AG09309 (cell line): ENCODE results near the gene CRHR2.

Experiments used
- DNase-seq: peaks from one replicate; pipeline ENCODE4 v3.0.0-alpha.2; 2010; ENCODE audit warnings: low read depth
- H3K4me3 ChIP-seq: 2 replicates; pipeline ENCODE4 v1.5.1; 2011; ENCODE audit warnings: mild to moderate bottlenecking, low read depth, low read length, moderate library complexity; ENCODE audit not compliant: control insufficient read depth
- TF ChIP-seq, protein P1 (sequence below): IDR thresholded peaks from 2 replicates; pipeline ENCODE4 v1.5.1; 2011; ENCODE audit warnings: mild to moderate bottlenecking, low read depth, low read length, inconsistent platforms; ENCODE audit not compliant: insufficient read depth, control insufficient read depth; ENCODE audit errors: missing control alignments

CRHR2 gene

DNA sequence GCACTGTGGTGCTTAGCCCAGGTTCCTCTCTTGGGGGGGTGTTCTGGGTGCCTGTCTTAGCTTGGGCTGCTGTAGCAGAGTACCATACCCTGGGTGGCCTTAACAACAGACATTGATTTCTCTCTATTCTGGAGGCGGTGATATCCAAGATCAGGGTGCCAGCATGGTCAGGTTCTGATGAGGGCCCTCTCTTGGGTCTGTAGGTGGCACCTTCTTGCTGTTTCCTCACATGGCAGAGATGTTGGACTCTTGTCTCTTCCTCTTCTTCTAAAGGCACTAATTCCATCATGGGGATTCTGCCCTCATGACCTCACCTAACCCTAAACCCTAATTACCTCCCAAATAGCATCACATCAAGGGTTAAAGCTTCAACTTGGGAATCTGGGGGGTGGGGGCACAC lies 19.9 kb upstream of the CRHR2 start:
- TF ChIP-seq, protein P1, sequence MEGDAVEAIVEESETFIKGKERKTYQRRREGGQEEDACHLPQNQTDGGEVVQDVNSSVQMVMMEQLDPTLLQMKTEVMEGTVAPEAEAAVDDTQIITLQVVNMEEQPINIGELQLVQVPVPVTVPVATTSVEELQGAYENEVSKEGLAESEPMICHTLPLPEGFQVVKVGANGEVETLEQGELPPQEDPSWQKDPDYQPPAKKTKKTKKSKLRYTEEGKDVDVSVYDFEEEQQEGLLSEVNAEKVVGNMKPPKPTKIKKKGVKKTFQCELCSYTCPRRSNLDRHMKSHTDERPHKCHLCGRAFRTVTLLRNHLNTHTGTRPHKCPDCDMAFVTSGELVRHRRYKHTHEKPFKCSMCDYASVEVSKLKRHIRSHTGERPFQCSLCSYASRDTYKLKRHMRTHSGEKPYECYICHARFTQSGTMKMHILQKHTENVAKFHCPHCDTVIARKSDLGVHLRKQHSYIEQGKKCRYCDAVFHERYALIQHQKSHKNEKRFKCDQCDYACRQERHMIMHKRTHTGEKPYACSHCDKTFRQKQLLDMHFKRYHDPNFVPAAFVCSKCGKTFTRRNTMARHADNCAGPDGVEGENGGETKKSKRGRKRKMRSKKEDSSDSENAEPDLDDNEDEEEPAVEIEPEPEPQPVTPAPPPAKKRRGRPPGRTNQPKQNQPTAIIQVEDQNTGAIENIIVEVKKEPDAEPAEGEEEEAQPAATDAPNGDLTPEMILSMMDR = peak; percentile 7
- no peak for DNase-seq
- no peak overlapping the region for H3K4me3 ChIP-seq

DNA sequence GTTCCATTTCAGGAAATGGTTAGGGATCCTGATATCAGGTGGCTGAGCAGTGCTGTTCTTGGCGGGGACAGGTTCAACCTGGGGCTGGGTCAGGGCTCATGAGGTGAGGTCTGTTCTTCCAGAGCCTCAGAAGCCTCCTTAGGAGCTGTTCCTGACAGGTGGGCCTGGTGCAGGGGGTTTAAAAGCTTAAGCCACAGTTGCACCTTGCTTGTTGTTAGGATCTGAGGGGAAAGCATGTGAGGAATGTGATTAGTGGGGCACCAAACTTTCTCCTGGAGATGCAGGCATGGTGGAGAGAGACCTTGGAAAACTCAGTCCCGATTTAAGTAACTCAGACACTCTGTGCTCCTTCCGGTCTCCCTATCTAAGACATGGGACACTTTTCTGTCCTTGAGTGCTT lies 18.7 kb upstream of the CRHR2 start:
- H3K4me3 ChIP-seq = no peak overlapping the region
- DNase-seq = no peak
- TF ChIP-seq, protein P1 = no peak

DNA sequence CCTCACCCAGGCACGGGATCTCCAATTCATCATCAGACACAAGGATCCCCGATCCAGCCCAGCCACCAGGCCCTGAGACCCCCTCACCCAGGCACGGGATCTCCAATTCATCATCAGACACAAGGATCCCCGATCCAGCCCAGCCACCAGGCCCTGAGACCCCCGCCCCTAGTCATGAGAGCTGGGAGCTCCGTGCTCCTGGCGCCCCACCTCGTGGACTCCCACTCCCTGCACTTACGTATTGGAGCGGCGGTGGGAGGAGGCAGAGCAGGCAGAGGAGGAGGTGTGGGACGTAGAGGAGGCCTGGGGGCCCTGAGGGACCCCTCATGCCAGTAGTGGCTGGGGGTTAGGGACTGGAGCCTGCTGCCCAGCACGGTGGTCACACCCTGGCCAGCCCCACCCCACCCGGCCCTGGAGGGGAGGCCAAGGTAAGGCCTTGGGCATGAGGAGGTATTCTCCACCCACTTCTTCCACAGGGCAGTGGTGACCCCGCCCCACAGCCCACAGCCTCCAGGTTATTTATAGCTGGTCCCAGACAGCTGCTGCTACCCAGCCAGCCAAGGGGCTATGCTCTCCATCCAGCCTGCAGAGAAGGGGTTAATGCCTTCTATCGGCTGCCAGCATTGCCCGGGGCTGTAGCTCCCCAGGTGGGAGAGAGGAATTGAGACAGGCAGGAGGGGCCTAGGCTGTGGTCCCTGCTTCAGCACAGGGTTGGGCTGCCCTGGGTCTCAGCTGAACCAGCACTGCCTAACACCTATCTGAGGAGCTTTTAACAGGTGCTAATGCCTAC lies 17.6 kb upstream of the CRHR2 start:
- H3K4me3 ChIP-seq = no peak overlapping the region
- TF ChIP-seq, protein P1 = no peak
- DNase-seq = no peak

DNA sequence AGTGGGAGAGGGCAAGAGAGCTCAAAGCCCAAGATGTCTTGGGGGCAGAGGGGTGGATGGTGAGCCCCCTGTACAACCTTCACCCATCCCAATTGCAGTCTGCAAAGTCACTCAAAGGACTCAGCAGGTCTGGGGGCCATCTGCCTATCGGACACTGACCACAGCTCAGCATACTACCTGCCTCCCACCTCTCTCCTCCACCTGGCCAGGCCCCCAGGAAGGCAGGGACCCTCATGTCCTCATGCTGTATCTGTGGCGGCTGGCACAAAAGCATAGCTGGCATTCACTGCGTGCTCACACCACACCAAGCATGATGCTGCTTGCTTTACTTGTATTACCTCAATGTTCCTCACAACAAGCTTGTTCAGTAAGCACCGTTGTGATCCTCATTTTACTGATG lies 16.2 kb upstream of the CRHR2 start:
- TF ChIP-seq, protein P1 = no peak
- DNase-seq = no peak
- no peak overlapping the region for H3K4me3 ChIP-seq

DNA sequence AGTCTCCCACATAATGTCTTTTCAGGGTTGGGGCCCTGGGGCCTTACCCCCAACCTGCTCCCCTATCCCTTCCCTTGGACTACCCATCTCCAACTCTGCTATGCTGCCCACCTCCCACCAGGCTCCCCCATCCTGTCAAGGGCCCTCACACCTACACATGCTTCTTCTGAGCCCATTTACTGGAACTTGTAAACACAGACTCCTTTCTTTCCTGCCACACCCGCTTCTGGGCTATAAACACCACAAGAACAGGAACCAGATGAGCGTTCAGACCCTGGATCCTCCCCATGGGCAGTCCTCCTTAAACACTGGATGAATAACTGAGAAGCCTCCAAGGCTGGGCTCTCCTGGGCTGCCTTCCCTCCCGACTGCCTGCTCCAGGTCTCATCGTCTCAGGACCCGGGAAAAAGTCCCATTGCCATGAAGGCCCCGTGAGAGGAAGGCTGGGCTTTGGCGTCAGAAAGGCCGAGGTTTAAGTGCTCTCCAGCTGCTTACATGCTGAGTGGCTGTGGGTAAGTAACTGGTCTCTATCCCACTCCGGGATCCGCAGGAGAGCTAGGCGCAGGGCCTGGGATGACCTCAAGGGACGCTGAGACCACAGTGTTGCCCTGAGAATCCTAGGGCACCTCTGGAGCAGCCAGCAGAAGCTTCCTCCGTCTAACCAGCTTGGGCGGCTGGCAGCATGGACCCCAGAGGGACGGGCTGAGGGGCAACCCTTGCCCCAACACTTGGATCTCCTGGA lies 15.6 kb upstream of the CRHR2 start:
- TF ChIP-seq, protein P1 = no peak
- no peak overlapping the region for H3K4me3 ChIP-seq
- DNase-seq = no peak

DNA sequence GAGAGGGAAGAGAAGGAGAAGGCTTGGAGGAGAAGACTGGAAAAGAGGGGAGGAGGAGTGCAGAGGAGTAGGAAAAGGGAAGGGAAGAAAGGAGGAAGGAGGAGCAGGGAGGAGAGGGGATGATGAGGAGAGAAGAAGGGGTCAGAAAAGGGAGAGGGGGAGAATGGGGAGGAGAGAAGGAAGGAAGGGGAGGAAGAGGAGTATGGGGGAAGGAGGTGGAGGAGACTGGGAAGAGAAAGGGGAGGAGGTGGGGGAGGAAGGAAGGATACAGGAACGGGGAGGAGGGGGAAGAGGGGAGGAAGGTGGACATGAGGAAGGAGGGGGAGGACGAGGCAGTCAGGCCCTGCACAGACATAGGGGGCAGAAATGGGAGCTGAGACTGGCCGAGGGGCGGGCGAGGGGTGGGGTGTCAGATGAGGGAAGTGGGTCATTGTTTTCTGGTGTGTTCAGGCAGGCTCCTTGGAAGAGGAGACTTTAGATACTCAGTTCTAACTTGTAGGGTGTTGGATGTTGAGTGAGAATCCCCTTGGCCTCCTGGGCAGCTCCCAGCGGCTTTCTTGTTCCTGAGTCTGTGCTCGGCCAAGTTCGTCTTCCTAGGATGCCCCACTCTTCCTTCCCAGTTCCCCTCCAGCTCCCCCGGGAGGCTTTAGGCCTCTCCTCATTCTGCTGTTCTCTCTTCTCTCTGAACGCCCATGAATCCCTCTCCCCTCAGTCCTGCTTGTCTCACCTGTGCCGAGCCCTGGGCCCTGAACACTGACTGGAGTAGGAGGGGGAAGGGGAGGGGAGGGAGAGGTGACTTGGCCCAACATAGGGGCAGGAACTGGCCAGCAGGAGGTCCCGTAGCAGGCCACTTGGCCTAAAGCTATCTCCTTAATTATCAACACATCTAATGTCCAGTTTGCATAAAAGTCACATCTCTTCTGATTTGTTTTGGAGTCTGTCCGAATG lies 12.8 kb upstream of the CRHR2 start:
- no peak overlapping the region for H3K4me3 ChIP-seq
- DNase-seq = no peak
- TF ChIP-seq, protein P1 = no peak
